H1 (cell line): ENCODE data around the gene STEAP1. TPM values are rescaled to one million over a fixed set of nuclear protein-coding genes. Genes with fewer than 3 reads are reported as not detected.

Source experiments
- CBX5 ChIP-seq: fragments of 300-800, 300-1000 bp; sonication (generic); IDR thresholded peaks from 2 replicates; pipeline ENCODE4 v1.7.1; 2016; ENCODE audit warnings: antibody characterized with exemption, low read length, low read depth
- EGR1 ChIP-seq: IDR thresholded peaks from 2 replicates; pipeline ENCODE4 v1.6.1; 2011; ENCODE audit warnings: low read depth, low read length, borderline replicate concordance
- JUN ChIP-seq: IDR thresholded peaks from 2 replicates; pipeline ENCODE4 v1.6.1; 2011; ENCODE audit warnings: low read depth, mild to moderate bottlenecking, improper control_type of control experiment, low read length
- SP1 ChIP-seq: IDR thresholded peaks from 2 replicates; pipeline ENCODE4 v1.6.1; 2011; ENCODE audit warnings: low read depth, low read length
- TAF7 ChIP-seq: optimal IDR thresholded peaks from 2 replicates; pipeline ENCODE3; 2011; ENCODE audit warnings: low read depth, mild to moderate bottlenecking, inconsistent platforms, low read length, moderate library complexity, borderline replicate concordance
- polyA plus RNA-seq, 7 experiments: library from polyadenylated mRNA; depleted of rRNA in 3 of 7; stranded (reverse) in 5 of 7; unstranded in 2 of 7; fragments of >200 nt in 5 of 7; fragments of 200-250 nt in 2 of 7; gene quantifications; 1 replicate in 5 of 7; 2 replicates in 1 of 7; 4 replicates in 1 of 7; pipeline versions ENCODE4 v1.2.1 to v1.2.3, GENCODE V29; 2011 to 2013; ENCODE audit warnings: missing spikeins in 2 of 7, mixed read lengths in 2 of 7
- total RNA-seq: library from RNA; stranded (reverse); fragmentation: NEBNext Ultra II Directional; extraction: Animal tissue kit (Norgen Biotek cat#: 25700); gene quantifications from 2 replicates; pipeline ENCODE4 v1.2.1, GENCODE V29; 2021

STEAP1 gene
- total and polyA plus RNA-seq, 2 of the 8 experiments (the other 6 are each of a cell fraction or from before 2014, with no cell fraction given) = 9.2 to 9.5 TPM

DNA sequence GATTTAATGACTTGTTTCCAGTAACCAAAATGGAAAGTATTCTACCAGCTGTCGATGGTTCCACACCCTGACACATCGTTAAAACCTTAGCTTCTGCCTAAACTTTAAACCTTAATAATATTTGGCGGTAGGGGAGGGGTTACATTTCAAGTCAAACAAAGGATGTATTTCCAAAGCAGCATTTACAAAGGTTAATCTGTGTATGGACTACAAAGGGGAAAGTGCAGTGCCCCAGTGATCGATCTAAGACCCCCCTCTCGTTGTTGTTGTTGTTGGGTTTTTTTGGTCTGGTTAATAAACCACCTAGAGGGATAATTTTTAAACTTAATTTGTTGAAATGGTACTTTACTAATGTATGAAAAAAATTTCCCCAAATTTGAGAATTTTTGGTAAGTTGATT lies 56.2 kb downstream of the STEAP1 start (continued):
- TF ChIP-seq EGR1 = no peak
- no peak for TF ChIP-seq CBX5
- TF ChIP-seq SP1 = no peak
- no peak for TF ChIP-seq TAF7
- TF ChIP-seq JUN = no peak
